SH-SY5Y (cell line): Measurements from ENCODE around the gene SPG11.

Experiments used
- GATA2 ChIP-seq: IDR thresholded peaks from 2 replicates; pipeline ENCODE4 v1.6.1; 2011; ENCODE audit warnings: mild to moderate bottlenecking, low read depth, low read length
- GATA3 ChIP-seq: IDR thresholded peaks from 2 replicates; pipeline ENCODE4 v1.6.1; 2011; ENCODE audit warnings: low read depth, mild to moderate bottlenecking, low read length, moderate library complexity

DNA sequence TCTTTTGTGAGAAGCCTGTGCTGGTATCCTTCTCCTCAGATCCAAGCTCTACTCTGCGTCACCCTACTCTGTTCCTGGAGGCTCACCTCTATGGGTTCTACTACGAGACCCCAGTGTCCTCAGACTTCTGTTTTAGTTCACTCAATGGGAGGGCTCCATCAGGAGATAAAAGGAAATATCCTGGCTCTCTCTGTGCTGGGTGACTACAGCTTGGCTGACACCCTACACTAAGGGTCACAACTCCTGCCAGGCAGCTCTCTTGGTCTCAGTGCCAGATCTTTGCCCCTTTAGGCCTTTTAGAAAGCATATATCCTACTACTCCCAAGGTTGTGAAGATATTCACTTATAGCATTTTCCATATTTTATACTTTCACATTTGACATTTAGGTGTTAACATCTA, 46.5 kb downstream of the SPG11 start:
- TF ChIP-seq GATA2: no peak
- no peak for TF ChIP-seq GATA3
